Ovary (tissue), 9 donors: ENCODE results near the gene ZNF672. TPM values are rescaled to one million over a fixed set of nuclear protein-coding genes. Genes with fewer than 3 reads are reported as not detected.

Experiments used
- DNase-seq, 5 donors: peaks; one replicate each; pipeline ENCODE4 v3.0.0-alpha.2; 2019 to 2020
- H3K27ac ChIP-seq, 2 donors: fragments of 200-600 bp; one replicate each; pipeline versions ENCODE4 v1.5.1 to v1.8.0; 2019 to 2022
- H3K27me3 ChIP-seq: fragments of 200-600 bp; one replicate; pipeline ENCODE4 v1.8.0; 2022
- H3K36me3 ChIP-seq: fragments of 200-600 bp; sonication (generic); one replicate; pipeline ENCODE4 v1.5.1; 2019
- H3K4me1 ChIP-seq: one replicate; pipeline ENCODE4 v1.8.1; 2013; ENCODE audit warnings: mild to moderate bottlenecking, moderate library complexity; ENCODE audit not compliant: insufficient read depth
- H3K4me3 ChIP-seq: fragments of 200-600 bp; sonication (generic); one replicate; pipeline ENCODE4 v1.5.1; 2017
- H3K9me3 ChIP-seq, 2 donors: fragments of 200-600 bp in 1 of 2; sonication (generic) in 1 of 2; one replicate each; pipeline versions ENCODE4 v1.5.1 to v1.8.1; 2013 to 2019; ENCODE audit warnings: mild to moderate bottlenecking in 1 of 2, moderate library complexity in 1 of 2
- CTCF ChIP-seq, 3 donors: fragments of 450-650 bp in 2 of 3; fragments of 200-600 bp in 1 of 3; IDR thresholded peaks; one replicate each; pipeline versions ENCODE4 v1.5.1 to v1.8.0; 2016 to 2022; ENCODE audit warnings: antibody characterized with exemption in 3 of 3, mild to moderate bottlenecking in 1 of 3
- EP300 ChIP-seq: sonication (generic); formaldehyde crosslinking; IDR thresholded peaks from one replicate; pipeline ENCODE4 v1.6.1; 2017; ENCODE audit warnings: antibody characterized with exemption
- POLR2A ChIP-seq: fragments of 450-650 bp; IDR thresholded peaks from one replicate; pipeline ENCODE4 v1.6.1; 2017; ENCODE audit warnings: antibody characterized with exemption, mild to moderate bottlenecking, moderate library complexity
- WGBS, 3 donors: extraction: QIAGEN DNeasy Blood & Tissue Kit in 1 of 3; methylation state at CpG; one replicate each; pipeline versions ENCODE4 v1.1.5 to v1.1.7; 2013 to 2017; 5-methylcytosine and 5-hydroxymethylcytosine counted together
- intact Hi-C, 4 donors: fragments of 100-400 bp; cut with DNase I; formaldehyde crosslinking; loops; one replicate each; pipeline versions ENCODE4 v1.11.0 to v1.15.1; 2022 to 2023
- polyA plus RNA-seq, 2 donors: library from polyadenylated mRNA; stranded (reverse); fragments of 200-250 nt in 1 of 2; fragments of 350-450 nt in 1 of 2; fragmentation: Illumina TruSeq in 1 of 2; extraction: RNeasy Lipid Tissue Mini Kit (QIAGEN cat#74804) in 1 of 2; gene quantifications; one replicate each; pipeline ENCODE4 v1.2.3, GENCODE V29; 2013 to 2014
- total RNA-seq, 7 donors: library from RNA; depleted of rRNA in 2 of 7; stranded (reverse); fragments of >200 nt in 2 of 7; fragmentation: NEBNext Ultra II Directional in 3 of 7; extraction: Animal tissue kit (Norgen Biotek cat#: 25700) in 3 of 7; gene quantifications; one replicate each; pipeline versions ENCODE4 v1.1.0 to v1.2.4, GENCODE V29; 2016 to 2023
- donor health status: DM: no; HTN: no; CAD: no; lungs with moderate emphysema.
- donor health status: DM: no; HTN: no; CAD: no.
- donor health status: Bipolar disorder and iron deficiency.
- donor health status: DM: yes; HTN: yes; CAD: no.
- donor health status: DM: no; HTN: no; CAD: no.
- donor health status: DM: yes; HTN: yes; CAD: no.

ZNF672 gene
- total and polyA plus RNA-seq, 9 donors = 7.3 to 29.5 (median 20.9) TPM

- H3K27me3 ChIP-seq = no peaks in the 10 kb centered on the region
- peaks cover 8% of the 10 kb centered on the region for H3K4me1 ChIP-seq
- no peak for DNase-seq
- TF ChIP-seq EP300 = no peak
- TF ChIP-seq CTCF (IDR thresholded peaks at IDR 0.05) = no peak
- TF ChIP-seq POLR2A = no peak
- 88 to 91% (median 90%) methylated on average over 8 of the region's 8 CpGs for WGBS, 3 donors
- intact Hi-C loops = no loop called here
- no peaks in the 10 kb centered on the region for H3K36me3 ChIP-seq
- H3K27ac ChIP-seq = no peak overlapping the region
- H3K9me3 ChIP-seq = no peaks in the 10 kb centered on the region
- H3K4me3 ChIP-seq = no peak overlapping the region
These were observed 15.8 kb downstream of the ZNF672 start for GRCh38 chr1:248853663-248854375.

- WGBS, 3 donors = 90 to 93% (median 91%) methylated on average over 6 of the region's 6 CpGs
These were observed 17.6 kb downstream of the ZNF672 start for GRCh38 chr1:248855580-248855979.

GRCh38 chr1:248856176-248856575, 18.2 kb downstream of the ZNF672 start:
- no peak for DNase-seq
- peaks cover 10% of the 10 kb centered on the region for H3K4me1 ChIP-seq
- no peak overlapping the region for H3K27ac ChIP-seq
- H3K36me3 ChIP-seq = no peaks in the 10 kb centered on the region
- no peaks in the 10 kb centered on the region for H3K9me3 ChIP-seq
- no peak overlapping the region for H3K4me3 ChIP-seq
- no peaks in the 10 kb centered on the region for H3K27me3 ChIP-seq
- intact Hi-C loops = no loop called here
- TF ChIP-seq EP300 (no peak), CTCF (IDR thresholded peaks at IDR 0.05) (no peak), POLR2A (no peak)
- WGBS, 3 donors = 90 to 98% (median 93%) methylated on average over 1 of the region's 1 CpG

More at GRCh38 chr1:248855580-248855979, 17.6 kb downstream of the ZNF672 start:
- Histone ChIP-seq H3K27me3 (no peaks in the 10 kb centered on the region), H3K27ac (no peak overlapping the region), H3K36me3 (no peaks in the 10 kb centered on the region), H3K4me3 (no peak overlapping the region), H3K9me3 (no peaks in the 10 kb centered on the region), H3K4me1 (peaks cover 10% of the 10 kb centered on the region)
- intact Hi-C loops = no loop called here
- no peak for DNase-seq
- TF ChIP-seq POLR2A = no peak
- no peak for TF ChIP-seq EP300
- TF ChIP-seq CTCF (IDR thresholded peaks at IDR 0.05) = no peak

GRCh38 chr1:248857201-248857600, 19.2 kb downstream of the ZNF672 start:
- intact Hi-C loops = no loop called here
- H3K4me1 ChIP-seq = peaks cover 10% of the 10 kb centered on the region
- H3K4me3 ChIP-seq = no peak overlapping the region
- H3K27me3 ChIP-seq = no peaks in the 10 kb centered on the region
- H3K36me3 ChIP-seq = no peaks in the 10 kb centered on the region
- no peak for DNase-seq
- 80 to 88% (median 82%) methylated on average over 7 of the region's 7 CpGs for WGBS, 3 donors
- H3K9me3 ChIP-seq = no peaks in the 10 kb centered on the region
- no peak overlapping the region for H3K27ac ChIP-seq
- TF ChIP-seq POLR2A (no peak), EP300 (no peak), CTCF (IDR thresholded peaks at IDR 0.05) (no peak)
